Uterine smooth muscle cell (primary cell): Measurements from ENCODE around the gene ABHD17C. TPM values are rescaled to one million over a fixed set of nuclear protein-coding genes. Genes with fewer than 3 reads are reported as not detected.

Experiments
- total RNA-seq: library from RNA; depleted of rRNA; stranded (reverse); fragments of >200 nt; gene quantifications from 2 replicates; pipeline ENCODE4 v1.2.3, GENCODE V29; 2014

Gene ABHD17C
- 3.0 and 3.8 TPM in 2 replicates for total RNA-seq

GRCh38 chr15:80695099-80695910 is at the start of gene ABHD17C:
Gene ABHD17C (plus strand): TSS chr15:80695310. CDS start chr15:80695430, 120 bp downstream.

DNA sequence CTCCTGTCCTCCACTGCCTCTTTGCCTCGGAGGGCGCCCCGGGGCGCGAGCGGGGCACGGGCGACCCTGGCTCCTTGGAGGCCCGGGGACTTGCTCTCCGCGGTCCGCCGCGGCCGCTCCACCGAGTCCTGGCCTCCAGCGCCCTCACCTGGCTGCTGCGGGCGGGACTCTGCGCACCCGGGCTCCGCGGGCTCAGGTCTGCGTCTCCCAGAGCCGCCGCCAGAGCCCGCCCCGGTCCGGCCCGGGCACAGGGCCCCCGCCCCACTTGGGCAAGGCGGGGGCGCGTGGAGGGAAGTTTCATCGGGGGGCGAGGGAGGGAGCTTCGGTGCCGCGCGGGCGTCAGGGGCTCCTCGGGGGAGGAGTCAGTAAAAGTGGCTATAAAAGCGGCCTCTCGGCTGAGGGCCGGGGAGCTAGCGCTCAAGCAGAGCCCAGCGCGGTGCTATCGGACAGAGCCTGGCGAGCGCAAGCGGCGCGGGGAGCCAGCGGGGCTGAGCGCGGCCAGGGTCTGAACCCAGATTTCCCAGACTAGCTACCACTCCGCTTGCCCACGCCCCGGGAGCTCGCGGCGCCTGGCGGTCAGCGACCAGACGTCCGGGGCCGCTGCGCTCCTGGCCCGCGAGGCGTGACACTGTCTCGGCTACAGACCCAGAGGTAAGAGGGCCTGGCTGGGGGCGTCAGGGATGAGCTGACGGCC is 84.0 kb downstream of the ABHD17C start, which contains the start of gene CEMIP:
Gene CEMIP, plus strand, starts transcription at position 407 of the 694 bp plus-strand sequence. CDS start 94,510 bp downstream, outside the sequence.

Other genes with a start within 250 kb of the ABHD17C start
- gene CEMIP, start 84.1 kb downstream of the ABHD17C start, total RNA-seq = 5.0 and 14.6 TPM in 2 replicates